Measurements from ENCODE around the gene ARMC6. TPM values are rescaled to one million over a fixed set of nuclear protein-coding genes. Genes with fewer than 3 reads are reported as not detected.

ARMC6 gene
- 103 and 108 TPM in 2 replicates for polyA plus RNA-seq (2014; cell fraction: cytosol; rRNA removed)
- 67.7 and 80.2 TPM in 2 replicates for polyA plus RNA-seq (2014; cell fraction: nucleus; rRNA removed)

DNA sequence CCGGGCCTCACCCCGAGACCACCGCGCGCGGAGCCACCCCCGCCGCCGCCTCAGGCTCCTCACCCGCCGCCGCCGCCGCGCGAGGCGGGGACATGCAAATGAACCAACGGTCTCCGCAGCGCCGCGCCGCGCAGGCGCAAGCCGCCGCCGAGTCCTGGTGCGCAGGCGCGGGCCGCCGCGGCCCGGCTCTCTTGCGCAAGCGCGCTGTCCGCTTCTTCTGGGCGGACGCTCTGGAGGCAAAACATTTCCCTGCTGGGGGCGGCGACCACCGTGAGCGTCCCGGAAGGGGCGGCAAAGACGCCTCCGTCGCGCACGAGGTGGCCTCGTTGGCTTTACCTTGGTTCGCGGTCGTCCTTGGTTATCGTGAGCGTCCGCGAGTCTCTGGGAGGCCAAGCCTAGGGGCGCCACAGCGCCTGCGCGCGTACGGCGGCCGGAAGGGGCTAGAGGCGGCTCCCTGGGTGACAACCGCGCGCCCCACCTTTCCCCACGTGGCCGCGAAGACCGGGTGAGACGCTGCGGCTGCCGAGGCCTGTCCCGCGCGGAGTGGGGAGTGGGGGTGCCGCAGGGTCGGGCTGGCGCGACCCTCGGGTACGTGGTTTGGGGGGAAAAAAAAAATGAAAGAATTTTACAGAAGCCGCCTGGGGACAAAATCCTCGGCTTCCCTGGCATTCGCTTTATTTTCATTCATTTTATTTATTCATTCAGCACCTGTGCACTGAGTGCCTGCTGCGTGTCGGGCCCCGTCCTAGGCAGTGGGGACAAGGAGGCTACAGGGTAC is at the start of gene ARMC6, which contains the start of gene SUGP2:
TSS of gene ARMC6 (plus strand) at position 178 of the 778 bp plus-strand sequence. CDS start 607 bp downstream, outside the sequence.
TSS of gene SUGP2 (minus strand) at position 92 of the 778 bp plus-strand sequence. CDS start 2,446 bp downstream, outside the sequence.
- peak; percentile 83 for DNase-seq (ENCODE audit: low spot score)

DNA sequence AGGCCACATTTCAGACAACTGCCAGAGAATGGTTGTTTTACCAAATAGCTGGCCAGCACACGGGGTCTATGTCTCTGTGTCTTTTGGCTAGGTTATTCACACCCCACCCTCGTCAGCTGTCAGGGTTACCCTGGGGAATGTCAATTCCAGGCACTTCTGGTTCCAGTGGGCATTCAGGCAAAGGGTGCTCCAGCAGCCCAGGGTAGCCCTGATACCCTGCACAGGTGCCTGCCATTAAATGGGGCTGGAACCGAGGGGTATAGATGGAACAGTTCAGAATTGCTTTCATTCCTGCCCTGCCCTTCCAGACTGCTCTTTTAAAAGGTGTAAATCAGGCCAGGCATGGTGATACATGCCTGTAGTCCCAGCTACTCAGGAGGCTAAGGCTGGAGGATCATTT is 49.2 kb upstream of the ARMC6 start:
- DNase-seq (ENCODE audit: low spot score) = no peak

DNA sequence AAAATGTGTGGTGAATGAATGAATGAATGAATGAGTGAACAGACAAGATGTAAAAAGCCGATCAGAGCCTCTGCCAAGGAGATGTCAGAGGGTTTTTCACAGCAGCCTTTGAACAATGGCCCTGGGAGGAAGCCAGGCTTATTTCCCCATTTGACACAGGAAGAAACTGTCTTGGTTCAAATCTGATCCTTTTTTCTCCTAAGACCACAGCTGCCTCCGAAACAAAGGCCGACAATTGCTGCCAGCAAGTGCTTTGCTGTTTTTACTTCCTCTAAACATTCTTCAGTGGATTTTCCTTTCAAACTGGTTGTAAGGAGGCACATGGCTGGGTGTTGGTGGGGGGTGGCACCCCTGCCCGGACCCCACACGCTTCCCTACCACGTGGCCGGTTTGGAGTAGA is 48.1 kb upstream of the ARMC6 start:
- no peak for DNase-seq (ENCODE audit: low spot score)

GRCh38 chr19:18987456-18987855 is 45.9 kb upstream of the ARMC6 start:
- no peak for DNase-seq (ENCODE audit: low spot score)

DNA sequence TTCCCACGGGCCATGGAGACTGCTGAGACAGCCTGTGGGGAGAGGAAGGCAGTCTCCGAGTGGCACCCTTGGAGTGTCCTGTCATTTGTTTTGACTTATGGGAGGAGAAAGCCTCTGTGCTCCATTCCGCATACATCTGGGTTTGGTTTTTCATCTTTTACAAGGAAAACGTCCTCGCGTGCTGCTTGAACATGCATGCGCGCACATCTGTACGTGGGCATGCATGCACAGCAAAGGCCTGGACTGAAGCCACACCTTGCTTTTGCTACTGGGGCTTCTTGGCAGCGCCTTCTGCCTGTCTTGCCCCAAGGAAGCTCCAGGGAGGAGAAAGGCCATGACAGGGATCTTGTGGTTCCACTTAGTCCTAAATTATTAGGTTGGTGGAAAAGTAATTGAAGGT is 44.1 kb upstream of the ARMC6 start:
- no peak for DNase-seq (ENCODE audit: low spot score)

DNA sequence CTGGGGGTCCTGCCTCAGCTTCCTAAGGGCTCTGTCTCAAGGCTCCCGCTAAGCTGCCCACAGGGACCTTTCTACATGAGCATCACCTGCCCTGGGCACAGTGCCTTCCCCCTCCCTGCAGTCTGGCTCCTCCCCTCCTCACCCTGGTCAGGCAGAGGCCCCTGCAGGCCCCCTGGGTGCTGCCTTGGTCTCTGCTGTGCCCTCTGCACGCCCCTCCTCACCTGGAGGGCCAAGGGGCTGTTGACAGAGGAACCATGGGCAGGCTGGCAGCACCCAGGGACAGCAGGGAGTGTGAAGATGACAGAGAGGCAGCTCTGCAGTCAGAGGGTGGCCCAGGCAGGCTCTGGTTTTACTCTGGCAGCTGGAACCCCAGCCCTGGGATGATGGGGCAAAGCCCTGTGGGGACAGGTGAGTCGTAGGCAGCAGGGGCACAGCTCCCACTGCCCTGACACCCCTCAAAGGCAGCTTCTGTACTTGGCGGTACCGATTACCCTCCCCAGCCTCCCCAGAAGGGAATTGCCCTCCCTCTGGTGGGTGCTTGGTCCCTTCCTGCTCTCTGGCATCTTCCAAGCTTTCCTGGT is 43.2 kb upstream of the ARMC6 start:
- DNase-seq (ENCODE audit: low spot score) = no peak

- DNase-seq (ENCODE audit: low spot score) = no peak
Measured at GRCh38 chr19:18991006-18991405, 42.4 kb upstream of the ARMC6 start.

- DNase-seq (ENCODE audit: low spot score) = no peak
Measured at GRCh38 chr19:18991468-18991867, 41.9 kb upstream of the ARMC6 start.

DNA sequence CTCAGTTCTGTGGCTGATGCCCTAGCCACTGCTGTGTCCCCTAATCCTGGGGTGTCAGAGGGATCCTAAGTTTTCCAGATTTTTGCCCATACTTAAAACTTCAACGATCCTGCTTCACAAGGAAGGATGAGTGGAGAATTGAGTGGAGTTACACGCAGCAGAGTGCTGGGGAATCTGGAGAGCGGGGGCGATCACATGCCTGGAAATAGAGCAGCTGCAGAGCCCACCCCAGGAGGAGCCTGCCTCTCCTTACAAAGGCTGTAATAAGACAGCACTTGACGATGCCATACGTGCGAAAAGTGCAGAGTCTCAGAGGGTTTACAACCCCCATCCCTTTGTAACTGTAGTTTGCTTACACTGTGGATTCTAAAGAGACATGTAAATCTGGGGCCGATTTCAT is 40.7 kb upstream of the ARMC6 start:
- no peak for DNase-seq (ENCODE audit: low spot score)

- no peak for DNase-seq (ENCODE audit: low spot score)
Measured at GRCh38 chr19:18993115-18993514, 40.3 kb upstream of the ARMC6 start.

DNA sequence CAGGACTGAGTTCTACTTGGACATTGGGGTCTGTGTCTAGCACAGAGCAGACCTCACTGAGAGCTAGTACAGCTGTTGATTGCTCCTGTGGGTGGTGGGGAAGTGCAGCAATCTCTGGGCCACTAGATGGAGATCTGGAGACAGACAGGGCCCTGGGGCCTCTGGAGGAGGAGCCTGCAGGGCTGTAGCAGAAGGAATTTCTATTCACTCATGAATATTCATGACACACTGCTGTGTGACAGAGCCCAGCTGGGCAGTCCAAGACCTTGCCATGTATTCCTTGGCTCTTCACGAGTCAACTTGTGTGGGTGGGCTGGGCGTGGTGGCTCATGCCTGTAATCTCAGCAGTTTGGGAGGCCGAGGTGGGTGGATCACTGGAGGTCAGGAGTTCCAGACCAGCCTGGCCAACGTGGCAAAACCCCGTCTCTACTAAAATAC is 37.6 kb upstream of the ARMC6 start:
- peak; percentile 40 for DNase-seq (ENCODE audit: low spot score)

GRCh38 chr19:18996351-18996750 is 37.1 kb upstream of the ARMC6 start:
- no peak for DNase-seq (ENCODE audit: low spot score)

GRCh38 chr19:18996796-18997394 is 36.5 kb upstream of the ARMC6 start:
- DNase-seq (ENCODE audit: low spot score) = no peak

DNA sequence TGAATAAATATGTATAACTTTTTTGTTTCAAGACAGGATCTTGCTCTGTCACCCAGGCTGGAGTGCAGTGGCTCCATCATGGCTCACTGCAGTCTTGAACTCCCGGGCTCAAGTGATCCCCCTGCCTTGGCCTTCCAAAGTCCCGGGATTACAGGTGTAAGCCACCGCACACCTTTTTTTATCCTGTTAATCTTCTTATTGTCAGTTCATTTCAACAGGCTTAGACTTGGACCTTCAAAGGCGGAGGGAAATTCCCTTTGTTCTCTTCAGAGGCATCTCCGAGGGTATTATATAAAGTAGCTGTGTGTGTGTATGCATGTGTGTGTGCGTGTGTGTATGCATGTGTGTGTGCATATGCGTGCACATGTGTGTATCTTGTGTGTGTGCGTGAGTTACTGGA is 35.1 kb upstream of the ARMC6 start:
- DNase-seq (ENCODE audit: low spot score) = no peak

DNA sequence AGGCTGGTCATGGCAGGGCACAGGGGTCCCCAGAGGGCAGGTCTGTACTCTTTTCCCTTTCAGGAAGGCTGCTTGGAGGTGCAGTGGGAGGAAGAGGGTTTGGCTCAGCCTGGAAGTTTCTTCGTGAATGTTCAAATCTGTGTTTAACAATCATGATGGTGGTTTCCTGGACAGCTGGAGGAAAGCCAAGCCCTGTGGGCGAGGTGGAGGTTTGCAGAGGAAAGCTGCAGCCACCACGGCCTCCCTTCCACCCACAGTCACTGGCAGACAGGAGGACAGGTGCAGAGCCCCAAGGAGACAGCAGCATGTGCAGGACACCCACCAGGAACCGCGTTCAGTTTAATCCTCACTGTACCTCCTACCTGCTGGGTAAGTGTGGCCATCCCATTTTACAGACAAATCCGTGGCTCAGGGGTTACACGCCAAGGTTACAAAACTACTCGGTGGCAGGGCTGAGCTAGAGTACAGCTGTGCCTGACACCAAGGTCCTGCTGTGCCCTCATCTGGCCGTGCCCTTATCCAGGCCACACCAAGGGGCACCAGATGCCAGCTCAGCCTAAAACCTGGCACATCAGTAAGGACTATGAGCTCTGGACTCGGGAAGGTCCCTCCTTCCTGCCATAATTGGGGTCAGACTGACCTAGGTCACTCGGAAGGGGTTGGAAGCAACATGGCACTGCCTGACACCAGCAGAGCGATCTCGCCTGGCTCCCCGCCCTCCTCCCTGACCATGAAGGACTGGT is 34.2 kb upstream of the ARMC6 start:
- no peak for DNase-seq (ENCODE audit: low spot score)

- DNase-seq (ENCODE audit: low spot score) = no peak
Measured at GRCh38 chr19:18999896-19000620, 33.3 kb upstream of the ARMC6 start.

DNA sequence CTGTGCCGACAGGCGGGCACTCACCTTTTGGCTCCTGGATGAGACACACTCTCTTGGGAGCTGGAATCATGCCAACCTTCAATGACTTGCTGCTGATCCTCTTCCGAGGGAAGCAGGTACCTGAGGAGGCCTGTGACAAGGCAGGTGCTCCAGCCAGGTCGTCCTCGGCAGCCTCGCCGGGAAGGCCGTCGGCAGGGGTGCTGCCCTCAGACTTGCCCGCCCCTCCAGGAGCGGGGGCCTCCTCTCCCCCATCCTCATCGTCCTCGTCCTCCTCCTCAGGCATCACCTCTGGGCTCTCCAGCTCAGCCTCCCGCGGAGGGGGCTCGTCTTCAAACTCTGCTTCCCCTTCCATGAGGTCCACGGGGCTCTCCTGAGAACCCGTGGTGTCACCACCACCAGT is 29.3 kb upstream of the ARMC6 start:
- no peak for DNase-seq (ENCODE audit: low spot score)

GRCh38 chr19:19006213-19006612 is 27.2 kb upstream of the ARMC6 start:
- DNase-seq (ENCODE audit: low spot score) = no peak

DNA sequence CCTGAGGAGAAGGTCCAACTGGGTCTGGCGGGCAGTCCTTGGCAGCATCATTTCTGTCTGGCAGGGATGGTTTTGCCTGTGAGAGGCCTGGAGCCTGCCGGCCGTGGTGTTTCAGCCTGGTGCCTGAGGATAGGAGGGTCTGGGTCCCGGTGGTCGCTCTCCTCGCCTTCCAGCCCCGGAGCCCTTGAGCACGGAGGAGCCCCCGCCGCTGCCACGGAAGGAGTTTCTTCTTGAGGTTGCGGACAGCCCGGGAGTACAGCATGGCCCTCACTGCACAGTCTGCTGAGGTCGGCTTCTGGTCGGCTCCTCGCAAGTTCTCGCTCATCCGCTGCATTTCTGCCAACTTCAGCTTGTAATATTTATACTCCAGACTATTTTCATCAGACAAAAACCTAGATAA is 23.5 kb upstream of the ARMC6 start:
- DNase-seq (ENCODE audit: low spot score) = no peak

DNA sequence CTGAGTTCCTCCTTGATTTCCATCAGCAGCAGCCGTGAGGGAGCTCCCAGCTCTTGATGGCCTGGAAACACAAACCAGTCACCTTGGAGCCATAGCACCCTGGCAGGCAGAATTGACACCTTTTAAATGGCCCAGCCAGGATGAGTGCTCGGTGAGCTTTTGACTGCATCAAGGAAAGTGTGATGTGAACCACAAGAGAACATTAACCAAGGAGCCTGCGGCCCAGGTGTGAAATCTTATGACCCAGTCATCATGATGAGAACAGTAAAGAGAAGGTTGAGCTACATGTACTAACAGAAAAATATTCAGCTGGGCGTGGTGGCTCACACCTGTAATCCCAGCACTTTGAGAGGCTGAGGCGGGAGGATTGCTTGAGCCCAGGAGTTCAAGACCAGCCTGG is 22.9 kb upstream of the ARMC6 start:
- DNase-seq (ENCODE audit: low spot score) = no peak

DNA sequence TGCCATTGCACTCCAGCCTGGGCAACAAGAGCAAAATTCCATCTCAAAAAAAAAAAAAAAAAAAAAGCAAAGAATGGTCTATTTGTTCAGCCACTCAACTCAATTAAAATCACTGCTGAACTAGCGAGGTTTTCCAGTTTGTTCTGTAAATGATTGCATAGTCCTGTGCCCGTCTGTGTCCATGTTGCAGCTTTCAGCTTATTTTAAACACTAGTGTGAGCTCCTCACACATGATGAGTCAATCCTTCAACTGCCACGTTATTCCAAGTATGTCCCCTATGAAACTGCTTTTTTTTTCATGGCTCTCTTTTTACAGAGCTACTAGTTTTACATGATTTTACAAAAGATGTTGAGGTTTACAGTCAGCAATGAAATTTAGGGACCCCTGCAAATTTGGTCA is 12.3 kb upstream of the ARMC6 start:
- no peak for DNase-seq (ENCODE audit: low spot score)

Data from SK-N-DZ (cell line).